ENCODE measurements around the gene CRACDL. TPM values are rescaled to one million over a fixed set of nuclear protein-coding genes. Genes with fewer than 3 reads are reported as not detected.
"Not testable (repeated sequence)": the region's sequence is repeated elsewhere in the genome, so short reads cannot be mapped to it uniquely, and the experiment has no call there.

CRACDL gene
- total RNA-seq, 1 experiment from 2014 or later, result 0.22 TPM

GRCh38 chr2:98907966-98908905 is 27.8 kb downstream of the CRACDL start:
- no peak for DNase-seq (ENCODE audit: extremely low read depth, low read depth)

DNA sequence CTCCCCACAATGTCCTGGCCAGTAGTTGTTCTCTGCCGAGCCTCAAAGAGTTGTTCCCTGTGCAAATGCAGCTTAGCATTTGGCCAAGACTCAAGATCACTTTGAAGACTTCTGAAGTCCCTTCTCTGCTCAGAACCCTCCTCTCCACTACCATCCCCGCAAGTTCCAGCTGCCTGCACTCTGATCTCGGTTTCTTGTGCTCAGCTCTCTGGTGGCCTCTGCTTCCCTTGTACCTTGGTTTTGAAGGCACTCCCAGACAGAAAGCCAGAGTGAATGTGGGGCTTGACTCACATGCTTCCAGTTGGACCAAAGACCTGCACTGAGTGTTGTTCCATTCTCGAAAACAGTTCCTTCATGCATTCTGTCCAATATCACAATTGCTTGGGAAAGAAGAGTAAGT is 28.6 kb downstream of the CRACDL start:
- no peak for DNase-seq (ENCODE audit: extremely low read depth, low read depth)

GRCh38 chr2:98903767-98904485 is 32.1 kb downstream of the CRACDL start:
- DNase-seq (ENCODE audit: extremely low read depth, low read depth), result no peak

DNA sequence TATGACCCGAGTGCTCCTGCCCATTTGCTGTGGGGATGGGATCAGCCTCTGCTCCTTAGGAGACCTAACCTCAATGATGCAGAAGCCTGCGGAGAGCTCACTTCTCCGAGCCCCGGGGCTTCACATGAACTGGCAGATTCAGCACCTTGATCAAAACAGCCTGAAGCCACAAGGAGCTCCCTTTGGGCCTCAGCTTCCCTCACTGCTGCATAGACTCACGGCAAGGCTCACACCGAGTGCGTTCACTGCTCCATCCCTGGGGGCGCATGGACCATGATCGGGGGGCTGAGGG is 33.0 kb downstream of the CRACDL start:
- DNase-seq (ENCODE audit: extremely low read depth, low read depth), result no peak

DNA sequence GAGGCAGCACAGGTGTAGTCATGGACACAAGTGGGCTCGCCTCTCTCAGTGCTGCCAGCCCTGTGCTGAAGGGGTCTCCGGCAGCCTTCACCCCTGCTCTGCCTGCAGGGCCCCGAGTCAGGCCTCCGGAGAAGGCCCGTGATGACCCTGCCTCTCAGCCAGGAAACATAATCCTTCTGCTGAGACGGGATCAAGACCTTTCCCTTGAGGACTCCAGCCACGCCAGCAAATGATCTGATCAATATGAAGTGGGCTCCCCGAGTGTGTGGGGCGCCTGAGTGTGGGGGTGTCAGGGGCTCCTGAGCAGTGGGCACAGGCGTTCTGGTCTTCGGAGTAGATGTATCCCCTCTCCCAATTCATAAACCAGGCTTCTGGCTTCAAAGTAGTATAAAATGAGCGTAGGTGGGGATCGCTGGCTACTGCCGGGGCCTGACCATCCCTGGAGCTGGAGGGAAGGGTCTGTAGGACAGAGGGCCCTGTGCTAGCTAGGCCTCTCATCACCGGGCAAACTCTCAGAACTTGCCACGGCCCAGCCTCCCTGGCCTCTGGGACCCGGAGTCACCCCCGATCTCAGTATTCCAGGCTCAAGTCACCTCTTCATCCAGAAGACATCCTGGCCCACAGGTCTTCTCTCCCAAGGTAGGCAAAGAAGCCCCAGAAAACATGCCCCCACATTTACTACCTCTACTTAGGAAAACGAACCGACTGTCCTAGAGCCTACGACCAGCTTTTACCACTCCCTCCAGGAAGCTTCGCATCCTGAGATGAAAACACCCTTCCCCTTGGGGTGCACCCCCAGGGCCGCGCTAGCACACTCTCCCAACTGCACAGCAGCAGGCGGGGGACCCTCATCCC is 33.6 kb downstream of the CRACDL start:
- no peak for DNase-seq (ENCODE audit: extremely low read depth, low read depth)

GRCh38 chr2:98901702-98902101 is 34.3 kb downstream of the CRACDL start:
- DNase-seq (ENCODE audit: extremely low read depth, low read depth), result no peak

GRCh38 chr2:98901291-98901690 is 34.7 kb downstream of the CRACDL start:
- DNase-seq (ENCODE audit: extremely low read depth, low read depth), result no peak

DNA sequence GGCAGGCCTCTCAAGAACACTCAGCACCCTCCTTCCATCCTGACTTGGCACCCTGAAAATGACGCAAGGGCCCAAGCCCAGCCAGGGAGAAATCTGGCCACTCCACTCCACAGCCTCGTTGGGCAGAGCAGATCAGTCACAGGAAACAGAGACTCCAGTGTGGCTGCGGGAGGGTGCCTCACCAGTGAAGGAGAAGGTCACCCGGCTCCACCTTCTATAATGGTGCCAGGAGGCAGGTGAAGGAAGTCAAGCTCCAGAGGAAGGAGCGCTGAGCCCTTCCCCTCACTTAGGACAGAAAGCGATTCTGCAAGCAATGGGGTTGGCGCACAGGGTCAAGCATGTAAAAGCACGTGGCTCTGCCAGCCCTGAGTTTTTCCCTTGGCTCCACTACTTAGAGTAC is 35.3 kb downstream of the CRACDL start:
- no peak for DNase-seq (ENCODE audit: extremely low read depth, low read depth)

DNA sequence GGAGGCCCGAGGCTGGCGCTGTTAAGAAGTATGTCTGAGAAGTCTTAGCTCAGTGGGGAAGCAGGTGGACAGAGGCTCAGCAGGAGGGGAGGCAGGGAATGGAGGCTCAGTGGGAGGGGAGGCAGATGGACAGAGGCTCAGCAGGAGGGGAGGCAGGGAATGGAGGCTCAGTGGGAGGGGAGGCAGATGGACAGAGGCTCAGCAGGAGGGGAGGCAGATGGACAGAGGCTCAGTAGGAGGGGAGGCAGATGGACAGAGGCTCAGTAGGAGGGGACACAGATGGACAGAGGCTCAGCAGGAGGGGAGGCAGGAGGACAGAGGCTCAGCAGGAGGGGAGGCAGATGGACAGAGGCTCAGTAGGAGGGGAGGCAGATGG is 36.3 kb downstream of the CRACDL start:
- DNase-seq (ENCODE audit: extremely low read depth, low read depth), result not testable (repeated sequence)

DNA sequence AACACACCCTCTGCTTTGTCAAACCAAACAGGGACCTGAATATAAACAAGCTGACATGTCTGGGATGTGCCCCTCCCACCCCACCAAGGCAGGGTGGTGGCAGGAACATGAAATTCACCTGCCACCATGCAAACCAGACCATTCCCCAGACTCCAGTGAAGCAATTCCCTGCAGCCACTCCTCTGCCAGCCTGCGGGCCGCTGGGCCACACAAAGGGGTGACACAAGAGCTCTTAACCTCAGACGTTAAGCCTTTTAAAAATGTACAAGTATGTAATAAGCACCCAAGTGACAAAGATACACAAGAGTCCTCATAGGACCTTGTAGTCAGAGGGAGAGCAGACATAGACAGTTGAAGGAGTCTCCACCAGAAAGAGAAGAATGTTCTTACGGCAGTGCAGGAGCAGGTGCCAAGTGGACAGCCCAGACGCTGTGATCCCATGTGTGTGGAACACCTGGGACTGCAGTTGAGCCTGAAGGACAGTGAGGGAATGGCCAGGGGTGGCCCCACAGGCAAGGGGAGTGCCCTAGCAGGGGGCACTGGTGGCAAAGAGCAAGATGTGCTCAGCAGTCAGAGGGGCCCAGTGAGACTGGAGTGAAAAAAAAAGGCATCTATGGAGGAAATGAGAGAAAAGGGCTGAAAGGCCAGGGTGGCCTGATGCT is 36.9 kb downstream of the CRACDL start:
- no peak for DNase-seq (ENCODE audit: extremely low read depth, low read depth)

DNA sequence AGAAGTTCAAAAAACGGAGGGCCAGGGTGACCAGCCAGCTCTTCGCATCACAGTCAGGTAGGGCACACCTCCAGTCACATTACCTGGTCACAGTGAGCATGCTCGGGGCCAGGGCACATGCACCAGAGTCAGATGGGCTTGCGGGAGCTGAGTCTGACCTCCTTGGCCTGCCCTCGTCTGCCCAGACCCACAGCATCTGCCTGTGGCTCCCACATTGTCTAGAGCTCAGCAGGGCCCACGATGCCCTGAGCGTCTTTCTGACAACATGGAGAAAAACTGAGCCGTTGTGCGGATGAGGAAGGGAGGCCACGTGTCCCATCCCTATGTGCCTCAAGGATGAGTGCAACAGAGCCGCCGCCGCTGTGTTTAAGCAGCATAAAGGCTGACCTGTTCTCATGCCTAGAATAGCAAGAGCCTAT is 37.6 kb downstream of the CRACDL start:
- no peak for DNase-seq (ENCODE audit: extremely low read depth, low read depth)

GRCh38 chr2:98897746-98898145 is 38.3 kb downstream of the CRACDL start:
- no peak for DNase-seq (ENCODE audit: extremely low read depth, low read depth)

DNA sequence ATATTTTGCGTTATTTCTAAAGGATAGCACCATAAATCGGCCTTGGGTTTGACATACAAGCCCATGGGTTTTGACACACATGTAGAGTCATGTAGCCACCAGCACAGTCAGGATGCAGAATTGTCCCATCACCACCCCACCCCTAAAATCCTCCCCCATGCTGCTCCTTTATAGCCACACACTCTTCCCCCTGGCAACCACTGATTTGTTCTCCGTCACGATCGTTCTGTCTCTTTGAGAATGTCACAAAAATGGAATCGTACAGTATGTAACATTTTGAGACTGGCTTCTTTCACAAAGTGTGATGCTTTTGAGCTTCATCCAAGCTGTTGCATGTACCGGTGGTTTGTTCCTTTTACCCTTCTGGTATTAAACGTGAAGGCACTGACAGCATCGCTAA is 39.1 kb downstream of the CRACDL start:
- no peak for DNase-seq (ENCODE audit: extremely low read depth, low read depth)

DNA sequence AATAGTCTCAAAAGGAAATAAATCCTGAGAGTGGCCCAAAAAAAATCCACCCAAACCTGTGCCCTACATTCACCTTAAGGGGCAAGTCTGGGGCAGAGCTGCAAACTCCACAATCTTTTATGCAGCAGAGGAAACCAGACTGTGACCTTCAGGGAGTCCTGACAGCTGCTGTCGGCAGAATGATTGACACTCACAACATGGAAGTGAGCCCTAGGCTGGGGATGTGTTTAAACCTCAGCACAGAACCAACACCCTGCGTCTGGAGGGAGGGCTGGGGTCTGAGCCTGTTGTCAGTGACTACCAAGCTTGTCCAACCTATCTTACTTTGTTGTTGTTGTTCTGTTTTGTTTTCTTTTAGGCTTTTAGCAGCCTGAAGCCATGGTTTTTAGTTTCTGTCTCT is 39.6 kb downstream of the CRACDL start:
- DNase-seq (ENCODE audit: extremely low read depth, low read depth), result no peak

DNA sequence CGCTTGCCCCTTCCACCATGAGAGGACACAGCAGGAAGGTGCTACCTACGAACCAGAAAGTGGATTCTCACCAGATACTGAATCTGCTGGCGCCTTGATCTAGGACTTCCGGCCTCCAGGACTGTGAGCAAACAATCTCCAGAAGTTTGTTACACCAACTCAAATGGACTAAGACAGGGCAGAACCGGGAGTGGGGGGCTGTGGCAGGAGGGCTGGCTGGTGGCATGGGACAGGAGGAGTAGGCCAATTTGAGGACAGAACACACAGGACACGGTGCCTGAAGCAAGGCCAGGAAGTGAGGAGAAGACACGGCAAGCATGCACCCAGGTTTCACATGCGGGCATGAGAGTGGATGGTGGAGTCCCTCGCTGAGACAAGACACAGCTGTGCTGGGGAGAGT is 40.1 kb downstream of the CRACDL start:
- no peak for DNase-seq (ENCODE audit: extremely low read depth, low read depth)

- no peak for DNase-seq (ENCODE audit: extremely low read depth, low read depth)
Observed at GRCh38 chr2:98895221-98895620, 40.8 kb downstream of the CRACDL start.

DNA sequence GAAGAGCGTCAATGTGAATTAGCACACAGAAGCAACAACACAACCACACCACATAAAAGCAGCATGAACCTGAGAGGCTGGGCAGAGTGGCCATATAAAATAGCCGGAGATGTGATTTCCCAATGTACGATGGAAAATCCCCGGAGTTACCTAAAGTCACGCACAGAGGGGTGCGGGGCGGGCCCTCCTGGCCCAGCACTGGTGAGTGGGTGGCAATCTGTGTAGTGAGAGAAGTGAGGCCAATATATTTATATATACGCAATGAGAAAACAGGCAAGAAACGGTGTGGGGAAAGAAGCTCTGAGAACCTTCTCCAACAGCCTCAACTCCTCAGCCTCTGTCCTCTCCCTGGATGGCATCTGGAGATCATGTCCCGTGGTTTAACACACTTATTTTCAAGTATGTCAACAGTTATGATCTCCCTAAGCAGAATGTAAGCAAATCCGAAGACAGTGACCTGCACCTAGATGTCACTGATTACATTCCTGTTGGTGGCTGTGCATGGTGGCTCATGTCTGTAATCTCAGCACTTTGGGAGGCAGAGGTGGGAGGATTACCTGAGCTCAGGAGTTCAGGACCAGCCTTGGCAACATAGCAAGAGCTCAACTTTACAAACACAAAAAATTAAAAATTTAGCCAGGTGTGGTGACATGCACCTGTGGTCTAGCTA is 41.6 kb downstream of the CRACDL start:
- DNase-seq (ENCODE audit: extremely low read depth, low read depth), result no peak

DNA sequence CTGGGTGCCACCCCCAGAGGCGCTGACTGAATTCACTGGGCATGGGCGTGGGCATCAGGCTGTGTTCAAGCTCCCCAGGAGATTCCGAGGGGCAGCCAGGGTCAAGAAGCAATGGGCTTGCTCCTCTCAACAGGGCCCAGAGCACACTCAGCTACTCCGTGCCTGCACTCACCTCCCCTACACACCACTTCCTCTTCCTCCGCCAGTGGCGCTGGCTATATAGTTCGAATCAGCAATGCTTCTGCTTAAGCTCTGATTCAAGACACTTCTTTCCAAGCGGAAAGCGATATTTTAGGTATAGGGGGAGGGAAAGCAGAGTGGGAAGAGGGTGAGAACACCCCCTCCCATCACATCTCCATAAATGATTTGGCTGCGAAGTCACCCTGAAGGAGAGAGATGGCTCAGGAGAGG is 42.1 kb downstream of the CRACDL start:
- DNase-seq (ENCODE audit: extremely low read depth, low read depth), result no peak

DNA sequence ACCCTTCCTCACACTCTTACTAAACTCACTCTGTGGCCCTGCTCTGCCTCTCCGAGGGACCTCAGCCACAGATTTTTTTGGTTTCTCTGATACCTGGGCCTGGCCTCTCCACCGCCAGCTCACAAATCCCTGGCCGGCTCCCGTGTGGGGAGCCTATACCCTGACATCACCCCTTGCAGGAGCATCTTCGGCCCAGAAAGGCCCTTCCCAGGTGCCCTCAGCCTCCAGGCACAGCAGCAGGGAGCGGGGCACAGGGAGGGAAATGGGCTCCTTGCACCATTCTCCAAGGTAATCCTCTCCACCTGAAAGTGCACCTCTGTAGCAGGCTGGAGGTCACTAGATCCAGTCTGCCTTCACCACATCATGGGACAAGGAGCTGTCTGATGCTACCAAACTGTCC is 43.2 kb downstream of the CRACDL start:
- DNase-seq (ENCODE audit: extremely low read depth, low read depth), result no peak

DNA sequence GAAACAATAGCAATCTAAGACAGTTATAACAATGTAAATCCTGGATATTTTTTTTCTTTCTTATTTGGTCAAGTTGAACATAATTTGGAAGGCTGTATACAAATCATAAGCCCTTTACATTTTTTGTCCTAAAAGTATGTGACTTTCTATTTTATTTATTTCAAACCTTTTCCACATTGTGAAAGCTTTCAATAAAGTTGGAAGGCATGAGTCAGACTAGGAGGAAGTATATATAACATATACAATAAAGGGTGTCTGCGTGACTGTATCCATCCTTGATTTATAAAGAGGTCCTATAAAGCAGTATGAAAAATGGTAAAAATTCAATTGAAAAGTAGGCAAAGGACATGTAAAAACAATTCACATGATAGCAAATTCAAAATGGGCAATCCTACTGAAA is 44.4 kb downstream of the CRACDL start:
- no peak for DNase-seq (ENCODE audit: extremely low read depth, low read depth)

Measured in NCI-H460 (cell line).